ENCODE data around the gene ACTMAP.

Gene ACTMAP

GRCh38 chr19:40692212-40692551 lies 58.1 kb downstream of the ACTMAP start:
- no peak for DNase-seq

DNA sequence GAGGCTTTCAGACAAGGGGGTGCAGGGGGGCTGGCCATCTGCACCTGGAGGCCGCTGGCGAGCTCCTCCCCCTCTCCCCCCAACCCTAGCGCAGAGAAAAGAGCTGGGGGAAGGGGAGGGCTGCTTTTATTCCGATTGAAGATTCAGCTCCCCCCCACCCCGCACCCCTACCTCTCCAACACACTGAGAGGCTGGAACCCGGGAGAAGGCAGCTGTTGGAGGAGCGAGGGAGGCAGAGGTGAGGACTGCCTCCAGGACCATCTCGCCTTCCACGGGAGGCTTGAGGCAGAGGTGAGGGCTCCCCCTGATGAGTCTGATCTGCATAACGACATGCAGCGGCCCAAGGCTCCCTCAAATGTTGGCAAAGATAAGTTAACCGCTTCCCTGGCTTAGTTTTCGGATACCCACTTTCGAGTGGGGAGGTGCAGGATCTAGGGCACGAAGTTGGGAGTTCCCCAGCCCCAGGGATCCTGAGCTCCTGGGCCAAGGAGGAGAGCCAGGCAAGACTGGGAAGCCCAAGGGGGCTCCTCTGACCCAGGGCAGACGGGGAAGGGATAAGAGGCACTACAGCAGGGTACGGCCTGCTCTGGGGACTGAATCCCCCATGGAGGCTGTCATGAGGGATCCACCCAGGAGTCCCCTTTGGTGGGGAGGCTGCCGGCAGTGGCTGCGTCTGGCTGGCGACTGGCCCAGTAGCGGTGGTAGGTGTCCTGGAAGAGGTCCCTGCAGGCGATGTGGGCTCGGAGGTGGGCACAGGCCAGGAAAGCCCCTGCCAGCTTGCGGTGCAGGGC lies 58.7 kb downstream of the ACTMAP start:
- no peak for DNase-seq
